GM12878 (cell line): ENCODE measurements around the gene MB21D2.

Source experiments
- CREB1 ChIP-seq: IDR thresholded peaks from 2 replicates; pipeline ENCODE4 v1.6.1; 2012; ENCODE audit warnings: low read depth, mild to moderate bottlenecking, inconsistent platforms
- JUND ChIP-seq: IDR thresholded peaks from 2 replicates; pipeline ENCODE4 v1.6.1; 2012; ENCODE audit warnings: low read depth, mild to moderate bottlenecking, low read length, improper control_type of control experiment, moderate library complexity
- MYC ChIP-seq: IDR thresholded peaks from 2 replicates; pipeline ENCODE4 v1.6.1; 2011; ENCODE audit warnings: mild to moderate bottlenecking, low read length, moderate library complexity, inconsistent platforms; ENCODE audit not compliant: insufficient read depth, insufficient replicate concordance, insufficient read length, severe bottlenecking
- TBL1XR1 ChIP-seq: IDR thresholded peaks from 2 replicates; pipeline ENCODE4 v1.6.1; 2012; ENCODE audit warnings: low read depth, low read length, improper control_type of control experiment
- TF ChIP-seq, protein P1 (sequence below): IDR thresholded peaks from 2 replicates; pipeline ENCODE4 v1.6.1; 2012; ENCODE audit warnings: low read depth, low read length, improper control_type of control experiment

DNA sequence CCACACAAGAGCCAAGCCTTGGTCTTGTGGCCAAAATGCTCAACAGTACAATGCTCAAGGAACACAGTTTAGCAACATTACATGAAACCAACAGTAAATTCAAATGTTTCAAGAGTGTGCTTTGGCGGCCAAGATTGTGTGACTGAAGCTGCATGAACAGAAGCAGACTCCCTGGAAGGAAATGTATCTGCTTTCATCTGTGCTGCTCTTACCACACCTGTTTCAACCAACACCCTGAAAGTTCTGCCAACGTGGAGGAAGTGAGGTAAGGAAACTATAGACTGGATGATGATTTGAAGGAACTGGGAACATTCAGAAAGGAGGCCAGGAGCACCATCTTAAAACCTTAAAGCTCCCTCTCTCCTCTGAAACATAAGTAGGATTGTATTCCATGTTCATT is 55.7 kb downstream of the MB21D2 start:
- TF ChIP-seq, protein P1, sequence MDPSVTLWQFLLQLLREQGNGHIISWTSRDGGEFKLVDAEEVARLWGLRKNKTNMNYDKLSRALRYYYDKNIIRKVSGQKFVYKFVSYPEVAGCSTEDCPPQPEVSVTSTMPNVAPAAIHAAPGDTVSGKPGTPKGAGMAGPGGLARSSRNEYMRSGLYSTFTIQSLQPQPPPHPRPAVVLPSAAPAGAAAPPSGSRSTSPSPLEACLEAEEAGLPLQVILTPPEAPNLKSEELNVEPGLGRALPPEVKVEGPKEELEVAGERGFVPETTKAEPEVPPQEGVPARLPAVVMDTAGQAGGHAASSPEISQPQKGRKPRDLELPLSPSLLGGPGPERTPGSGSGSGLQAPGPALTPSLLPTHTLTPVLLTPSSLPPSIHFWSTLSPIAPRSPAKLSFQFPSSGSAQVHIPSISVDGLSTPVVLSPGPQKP = no peak
- TF ChIP-seq JUND (no peak), CREB1 (0 out of 2 replicates have a peak, but pooled peaks have one; percentile 31), TBL1XR1 (no peak), MYC (no peak)
